HepG2 (cell line): Measurements from ENCODE around the gene SH3D21. TPM values are rescaled to one million over a fixed set of nuclear protein-coding genes. Genes with fewer than 3 reads are reported as not detected.

Experiments
- ELF3 ChIP-seq: IDR thresholded peaks from 2 replicates; pipeline ENCODE4 v1.6.1; 2016; ENCODE audit warnings: missing genetic modification reagents, missing compliant biosample characterization
- JDP2 ChIP-seq: sonication (generic); formaldehyde crosslinking; IDR thresholded peaks from 2 replicates; pipeline ENCODE4 v1.8.1; 2022; ENCODE audit warnings: missing genetic modification reagents, borderline replicate concordance
- KLF13 ChIP-seq: sonication (generic); formaldehyde crosslinking; IDR thresholded peaks from 2 replicates; pipeline ENCODE4 v1.4.0; 2020; ENCODE audit warnings: mild to moderate bottlenecking, missing genetic modification reagents
- KMT2B ChIP-seq: IDR thresholded peaks from 2 replicates; pipeline ENCODE4 v1.6.1; 2016; ENCODE audit warnings: missing genetic modification reagents, missing compliant biosample characterization
- MBNL3 ChIP-seq: fragments of 250-450 bp; sonication (Bioruptor Pico); conservative IDR thresholded peaks from 2 replicates; pipeline ENCODE4 v1.8.0; 2022; ENCODE audit warnings: mild to moderate bottlenecking, inconsistent platforms
- NFYB ChIP-seq: sonication (generic); formaldehyde crosslinking; IDR thresholded peaks from 2 replicates; pipeline ENCODE4 v1.4.0; 2020; ENCODE audit warnings: missing genetic modification reagents
- PAX8 ChIP-seq: sonication (generic); formaldehyde crosslinking; IDR thresholded peaks from 2 replicates; pipeline ENCODE4 v1.8.0; 2022; ENCODE audit warnings: mild to moderate bottlenecking, missing genetic modification reagents, borderline replicate concordance
- PHB2 ChIP-seq: fragments of 450-650 bp; IDR thresholded peaks from 2 replicates; pipeline ENCODE4 v1.6.1; 2018; ENCODE audit not compliant: partially characterized antibody
- SRSF4 ChIP-seq: fragments of 200-400 bp; formaldehyde crosslinking; IDR thresholded peaks from one replicate; pipeline ENCODE4 v1.6.1; 2018; ENCODE audit warnings: mild to moderate bottlenecking, low read depth, low read length, moderate library complexity; ENCODE audit not compliant: poor library complexity, severe bottlenecking
- ZFP82 ChIP-seq: sonication (generic); formaldehyde crosslinking; IDR thresholded peaks from 2 replicates; pipeline ENCODE4 v1.5.1; 2020; ENCODE audit warnings: mild to moderate bottlenecking, missing genetic modification reagents, borderline replicate concordance
- ZNF230 ChIP-seq: sonication (generic); formaldehyde crosslinking; IDR thresholded peaks from 2 replicates; pipeline ENCODE4 v1.4.0; 2020; ENCODE audit warnings: mild to moderate bottlenecking, missing genetic modification reagents
- ZNF354B ChIP-seq: sonication (generic); formaldehyde crosslinking; IDR thresholded peaks from 2 replicates; pipeline ENCODE4 v1.8.0; 2022; ENCODE audit warnings: mild to moderate bottlenecking, missing genetic modification reagents
- ZNF547 ChIP-seq: sonication (generic); formaldehyde crosslinking; IDR thresholded peaks from 2 replicates; pipeline ENCODE4 v1.5.1; 2020; ENCODE audit warnings: mild to moderate bottlenecking, missing genetic modification reagents
- ZNF557 ChIP-seq: sonication (generic); formaldehyde crosslinking; IDR thresholded peaks from 2 replicates; pipeline ENCODE4 v1.4.0; 2020; ENCODE audit warnings: missing genetic modification reagents
- ZNF589 ChIP-seq: sonication (generic); formaldehyde crosslinking; conservative IDR thresholded peaks from 2 replicates; pipeline ENCODE4 v1.8.0; 2022; ENCODE audit warnings: mild to moderate bottlenecking, moderate library complexity, missing genetic modification reagents
- polyA plus RNA-seq, 8 experiments: library from polyadenylated mRNA; depleted of rRNA in 3 of 8; stranded (reverse) in 7 of 8; unstranded in 1 of 8; fragments of >200 nt; fragmentation: Illumina TruSeq in 4 of 8; extraction: Trizol in 4 of 8; gene quantifications; 2 replicates each; pipeline versions ENCODE4 v1.2.1 to v1.2.3, GENCODE V29; 2011 to 2016; ENCODE audit warnings: low read depth in 4 of 8, missing spikeins in 1 of 8, mixed read lengths in 1 of 8; ENCODE audit not compliant: insufficient read depth in 1 of 8
- total RNA-seq, 5 experiments: library from RNA; depleted of rRNA; stranded (reverse); fragments of >200 nt; fragmentation: Illumina TruSeq; extraction: Trizol; gene quantifications; 2 replicates each; pipeline ENCODE4 v1.2.3, GENCODE V29; 2016; ENCODE audit warnings: low read depth in 1 of 5
- TF ChIP-seq, protein P1 (sequence below): sonication (generic); formaldehyde crosslinking; IDR thresholded peaks from 2 replicates; pipeline ENCODE4 v1.8.1; 2023; ENCODE audit warnings: missing genetic modification reagents, inconsistent platforms, borderline replicate concordance
- TF ChIP-seq, protein P2 (sequence below): sonication (generic); formaldehyde crosslinking; IDR thresholded peaks from 2 replicates; pipeline ENCODE4 v1.5.0; 2020; ENCODE audit warnings: mild to moderate bottlenecking, missing genetic modification reagents, borderline replicate concordance
- TF ChIP-seq, protein P3 (sequence below), 2 experiments: sonication (generic) in 1 of 2; formaldehyde crosslinking in 1 of 2; IDR thresholded peaks; 2 replicates each; pipeline versions ENCODE4 v1.6.1 to v1.9.0; 2014 to 2022; ENCODE audit warnings: antibody characterized with exemption in 1 of 2, borderline replicate concordance in 1 of 2, inconsistent platforms in 1 of 2, low read depth in 1 of 2, missing genetic modification reagents in 1 of 2

Gene SH3D21
- total and polyA plus RNA-seq, 2 of the 13 experiments (the other 11 are each of a cell fraction or from before 2014, with no cell fraction given), result 5.1 to 8.6 TPM

DNA sequence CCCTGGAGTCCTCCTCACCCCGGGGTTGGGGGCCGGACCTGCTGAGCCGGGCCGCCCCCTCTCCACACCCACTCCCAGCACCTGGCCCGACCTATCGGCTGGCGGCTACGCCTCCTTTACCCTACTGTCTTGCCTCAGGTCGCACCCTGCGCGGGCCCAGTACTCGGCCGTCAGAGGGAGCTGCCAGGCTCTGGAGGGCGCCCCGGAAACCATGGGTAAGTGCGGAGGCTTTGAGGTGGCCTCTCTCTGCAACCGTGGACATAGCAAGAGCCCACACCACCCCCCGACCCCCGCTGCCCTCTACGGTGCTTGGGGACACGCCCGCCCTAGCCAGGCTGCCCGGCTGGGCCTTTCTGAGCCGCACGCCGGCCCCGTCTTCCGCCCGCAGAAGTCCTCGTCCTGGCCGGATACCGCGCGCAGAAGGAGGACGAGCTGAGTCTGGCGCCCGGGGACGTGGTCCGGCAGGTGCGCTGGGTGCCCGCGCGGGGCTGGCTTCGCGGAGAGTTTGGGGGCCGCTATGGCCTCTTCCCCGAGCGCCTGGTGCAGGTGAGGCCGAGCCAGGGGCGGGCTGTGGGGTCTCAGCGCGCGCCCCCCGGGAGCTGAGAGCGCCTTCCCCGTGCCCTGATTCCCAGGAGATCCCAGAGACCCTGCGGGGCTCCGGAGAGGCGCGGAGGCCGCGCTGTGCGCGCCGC, at the start of gene SH3D21 (continued):
- TF ChIP-seq, protein P1, sequence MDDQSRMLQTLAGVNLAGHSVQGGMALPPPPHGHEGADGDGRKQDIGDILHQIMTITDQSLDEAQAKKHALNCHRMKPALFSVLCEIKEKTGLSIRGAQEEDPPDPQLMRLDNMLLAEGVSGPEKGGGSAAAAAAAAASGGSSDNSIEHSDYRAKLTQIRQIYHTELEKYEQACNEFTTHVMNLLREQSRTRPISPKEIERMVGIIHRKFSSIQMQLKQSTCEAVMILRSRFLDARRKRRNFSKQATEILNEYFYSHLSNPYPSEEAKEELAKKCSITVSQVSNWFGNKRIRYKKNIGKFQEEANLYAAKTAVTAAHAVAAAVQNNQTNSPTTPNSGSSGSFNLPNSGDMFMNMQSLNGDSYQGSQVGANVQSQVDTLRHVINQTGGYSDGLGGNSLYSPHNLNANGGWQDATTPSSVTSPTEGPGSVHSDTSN (CRISPR knock-in tag), result no peak
- TF ChIP-seq KLF13 (CRISPR knock-in tag), result no peak
- TF ChIP-seq, protein P2, sequence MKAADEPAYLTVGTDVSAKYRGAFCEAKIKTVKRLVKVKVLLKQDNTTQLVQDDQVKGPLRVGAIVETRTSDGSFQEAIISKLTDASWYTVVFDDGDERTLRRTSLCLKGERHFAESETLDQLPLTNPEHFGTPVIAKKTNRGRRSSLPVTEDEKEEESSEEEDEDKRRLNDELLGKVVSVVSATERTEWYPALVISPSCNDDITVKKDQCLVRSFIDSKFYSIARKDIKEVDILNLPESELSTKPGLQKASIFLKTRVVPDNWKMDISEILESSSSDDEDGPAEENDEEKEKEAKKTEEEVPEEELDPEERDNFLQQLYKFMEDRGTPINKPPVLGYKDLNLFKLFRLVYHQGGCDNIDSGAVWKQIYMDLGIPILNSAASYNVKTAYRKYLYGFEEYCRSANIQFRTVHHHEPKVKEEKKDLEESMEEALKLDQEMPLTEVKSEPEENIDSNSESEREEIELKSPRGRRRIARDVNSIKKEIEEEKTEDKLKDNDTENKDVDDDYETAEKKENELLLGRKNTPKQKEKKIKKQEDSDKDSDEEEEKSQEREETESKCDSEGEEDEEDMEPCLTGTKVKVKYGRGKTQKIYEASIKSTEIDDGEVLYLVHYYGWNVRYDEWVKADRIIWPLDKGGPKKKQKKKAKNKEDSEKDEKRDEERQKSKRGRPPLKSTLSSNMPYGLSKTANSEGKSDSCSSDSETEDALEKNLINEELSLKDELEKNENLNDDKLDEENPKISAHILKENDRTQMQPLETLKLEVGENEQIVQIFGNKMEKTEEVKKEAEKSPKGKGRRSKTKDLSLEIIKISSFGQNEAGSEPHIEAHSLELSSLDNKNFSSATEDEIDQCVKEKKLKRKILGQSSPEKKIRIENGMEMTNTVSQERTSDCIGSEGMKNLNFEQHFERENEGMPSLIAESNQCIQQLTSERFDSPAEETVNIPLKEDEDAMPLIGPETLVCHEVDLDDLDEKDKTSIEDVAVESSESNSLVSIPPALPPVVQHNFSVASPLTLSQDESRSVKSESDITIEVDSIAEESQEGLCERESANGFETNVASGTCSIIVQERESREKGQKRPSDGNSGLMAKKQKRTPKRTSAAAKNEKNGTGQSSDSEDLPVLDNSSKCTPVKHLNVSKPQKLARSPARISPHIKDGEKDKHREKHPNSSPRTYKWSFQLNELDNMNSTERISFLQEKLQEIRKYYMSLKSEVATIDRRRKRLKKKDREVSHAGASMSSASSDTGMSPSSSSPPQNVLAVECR, result peak; percentile 83
- no peak for TF ChIP-seq JDP2 (CRISPR knock-in tag)
- no peak for TF ChIP-seq PAX8 (CRISPR knock-in tag)
- TF ChIP-seq ZNF354B (CRISPR knock-in tag), result 0 out of 2 replicates have a peak, but pooled peaks have one; percentile 55
- no peak for TF ChIP-seq ZNF557 (CRISPR knock-in tag)
- TF ChIP-seq ELF3, result peak; percentile 32; the same call in 1 of the 2 replicates
- no peak for TF ChIP-seq KMT2B
- no peak for TF ChIP-seq ZNF589 (CRISPR knock-in tag)
- TF ChIP-seq ZFP82, result no peak
- TF ChIP-seq ZNF230 (CRISPR knock-in tag), result 0 out of 2 replicates have a peak, but pooled peaks have one; percentile 43
- TF ChIP-seq, protein P3, sequence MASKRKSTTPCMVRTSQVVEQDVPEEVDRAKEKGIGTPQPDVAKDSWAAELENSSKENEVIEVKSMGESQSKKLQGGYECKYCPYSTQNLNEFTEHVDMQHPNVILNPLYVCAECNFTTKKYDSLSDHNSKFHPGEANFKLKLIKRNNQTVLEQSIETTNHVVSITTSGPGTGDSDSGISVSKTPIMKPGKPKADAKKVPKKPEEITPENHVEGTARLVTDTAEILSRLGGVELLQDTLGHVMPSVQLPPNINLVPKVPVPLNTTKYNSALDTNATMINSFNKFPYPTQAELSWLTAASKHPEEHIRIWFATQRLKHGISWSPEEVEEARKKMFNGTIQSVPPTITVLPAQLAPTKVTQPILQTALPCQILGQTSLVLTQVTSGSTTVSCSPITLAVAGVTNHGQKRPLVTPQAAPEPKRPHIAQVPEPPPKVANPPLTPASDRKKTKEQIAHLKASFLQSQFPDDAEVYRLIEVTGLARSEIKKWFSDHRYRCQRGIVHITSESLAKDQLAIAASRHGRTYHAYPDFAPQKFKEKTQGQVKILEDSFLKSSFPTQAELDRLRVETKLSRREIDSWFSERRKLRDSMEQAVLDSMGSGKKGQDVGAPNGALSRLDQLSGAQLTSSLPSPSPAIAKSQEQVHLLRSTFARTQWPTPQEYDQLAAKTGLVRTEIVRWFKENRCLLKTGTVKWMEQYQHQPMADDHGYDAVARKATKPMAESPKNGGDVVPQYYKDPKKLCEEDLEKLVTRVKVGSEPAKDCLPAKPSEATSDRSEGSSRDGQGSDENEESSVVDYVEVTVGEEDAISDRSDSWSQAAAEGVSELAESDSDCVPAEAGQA (IDR thresholded peaks at IDR 0.05; ENCODE audit: low read depth), result no peak
- TF ChIP-seq, protein P3 (CRISPR knock-in tag; IDR thresholded peaks at IDR 0.05; ENCODE audit: borderline replicate concordance), result no peak
- TF ChIP-seq SRSF4, result no peak
- no peak for TF ChIP-seq NFYB (CRISPR knock-in tag)
- TF ChIP-seq ZNF547 (CRISPR knock-in tag), result peak; percentile 73; the same call in 1 of the 2 replicates
- TF ChIP-seq PHB2, result no peak
- no peak for TF ChIP-seq MBNL3 (CRISPR knock-in tag)
